GM19455 (cell line): ENCODE data around the gene NEURL4.
"Not testable (repeated sequence)": the region's sequence is repeated elsewhere in the genome, so short reads cannot be mapped to it uniquely, and the experiment has no call there.

Experiments
- ATAC-seq: cut with Tn5 transposase; IDR thresholded peaks from one replicate; pipeline ENCODE4 v1.9.1; 2021; ENCODE audit not compliant: unreplicated experiment

The NEURL4 gene

DNA sequence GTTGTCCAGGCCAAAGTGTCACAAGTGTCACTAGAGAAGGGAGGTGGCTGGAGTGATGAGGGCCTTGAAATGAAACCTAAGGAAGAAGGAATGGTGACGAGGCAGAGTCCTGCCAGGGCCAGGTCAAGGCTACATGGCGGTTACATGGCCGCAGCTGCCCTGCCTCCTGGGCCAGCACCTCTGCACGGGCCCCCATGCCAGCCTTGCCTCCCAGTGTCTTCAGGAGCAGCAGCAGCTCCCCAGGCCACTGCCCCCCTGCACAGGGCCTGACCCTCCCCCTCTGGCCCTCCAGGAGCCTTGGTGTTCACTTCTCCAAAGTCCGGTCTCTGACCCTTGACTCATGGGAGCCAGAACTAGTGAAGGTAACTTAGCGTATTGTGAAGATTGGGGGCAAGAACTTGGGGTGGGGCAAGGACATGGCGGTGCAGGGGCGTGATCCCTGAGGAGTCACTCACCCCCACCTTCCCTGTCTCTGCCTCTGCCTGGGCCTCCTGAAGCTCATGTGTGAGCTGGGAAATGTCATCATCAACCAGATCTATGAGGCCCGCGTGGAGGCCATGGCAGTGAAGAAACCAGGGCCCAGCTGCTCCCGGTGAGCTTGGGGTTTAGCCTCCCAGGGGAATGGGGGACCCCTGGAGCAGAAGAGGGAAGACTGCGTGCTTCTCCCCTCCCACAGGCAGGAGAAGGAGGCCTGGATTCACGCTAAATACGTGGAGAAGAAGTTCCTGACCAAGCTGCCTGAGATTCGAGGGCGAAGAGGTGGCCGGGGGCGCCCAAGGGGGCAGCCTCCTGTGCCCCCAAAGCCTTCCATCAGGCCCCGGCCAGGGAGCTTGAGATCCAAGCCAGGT, 18.7 kb upstream of the NEURL4 start:
- no peak for ATAC-seq

DNA sequence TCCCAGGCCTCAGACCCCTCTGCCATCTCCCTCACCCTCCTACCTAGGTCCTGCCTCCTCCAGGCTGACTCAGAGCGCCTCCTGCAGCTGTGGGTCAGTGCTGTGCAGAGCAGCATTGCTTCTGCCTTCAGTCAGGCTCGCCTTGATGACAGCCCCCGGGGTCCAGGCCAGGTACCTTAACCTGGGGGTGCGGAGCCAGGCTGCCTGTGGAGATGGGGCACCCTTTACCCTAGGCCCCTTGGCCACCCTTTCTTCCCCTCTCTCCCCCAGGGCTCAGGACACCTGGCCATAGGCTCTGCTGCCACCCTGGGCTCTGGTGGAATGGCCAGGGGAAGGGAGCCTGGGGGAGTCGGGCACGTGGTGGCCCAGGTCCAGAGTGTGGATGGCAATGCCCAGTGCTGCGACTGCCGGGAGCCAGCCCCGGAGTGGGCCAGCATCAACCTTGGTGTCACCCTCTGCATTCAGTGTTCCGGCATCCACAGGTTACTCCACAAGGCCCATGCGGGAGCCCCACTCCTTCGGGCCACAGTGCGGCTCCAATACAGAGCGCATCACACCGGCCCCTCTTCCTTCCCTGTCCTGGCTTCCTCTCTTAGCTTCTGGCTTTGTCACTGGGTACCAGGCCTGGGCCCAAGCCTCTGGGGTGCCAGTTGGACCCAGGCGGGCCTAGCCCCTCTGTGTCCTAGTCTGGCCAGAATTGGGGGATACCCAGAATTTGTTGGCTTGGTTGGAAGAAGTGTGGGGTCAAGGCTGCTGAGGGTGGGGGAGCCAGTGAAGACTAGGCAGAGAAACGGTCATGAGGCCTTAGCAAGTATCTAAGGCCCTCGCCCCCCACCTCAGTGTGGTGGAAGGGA, 17.9 kb upstream of the NEURL4 start:
- no peak for ATAC-seq

DNA sequence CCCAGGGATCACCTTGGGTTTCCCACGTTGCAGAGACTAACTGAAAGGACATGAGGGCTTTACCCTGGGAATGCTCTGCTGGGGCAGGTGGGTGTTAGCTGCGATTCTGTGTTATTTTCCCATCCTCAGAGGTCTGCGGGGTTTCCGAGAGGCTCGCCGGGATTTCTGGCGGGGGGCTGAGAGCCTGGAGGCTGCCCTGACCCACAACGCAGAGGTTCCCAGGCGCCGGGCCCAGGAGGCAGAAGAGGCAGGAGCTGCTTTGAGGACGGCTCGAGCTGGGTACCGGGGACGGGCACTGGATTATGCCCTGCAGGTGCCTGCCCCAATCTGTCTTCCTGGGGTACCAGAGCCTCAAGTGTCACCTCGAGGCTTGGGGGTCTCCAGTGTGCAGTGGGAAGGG, 14.1 kb upstream of the NEURL4 start:
- no peak for ATAC-seq

DNA sequence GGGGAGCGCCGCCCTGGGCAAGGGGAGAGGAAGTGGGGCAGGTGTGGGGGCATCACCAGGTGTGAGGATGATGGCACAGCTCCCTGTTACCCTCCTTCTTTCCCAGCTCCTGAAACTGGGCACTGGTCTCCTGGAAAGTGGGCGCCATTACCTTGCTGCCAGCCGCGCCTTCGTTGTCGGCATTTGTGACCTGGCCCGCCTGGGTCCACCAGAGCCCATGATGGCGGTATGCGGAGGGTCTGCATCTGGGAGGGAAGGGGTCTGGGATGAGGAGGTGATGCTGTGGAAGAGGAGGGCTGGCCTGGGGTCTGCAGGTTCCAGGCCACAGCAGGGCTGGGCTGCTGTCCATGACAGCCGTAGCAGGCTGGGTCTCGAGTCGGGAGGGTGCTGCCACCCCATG, 12.7 kb upstream of the NEURL4 start:
- no peak for ATAC-seq

DNA sequence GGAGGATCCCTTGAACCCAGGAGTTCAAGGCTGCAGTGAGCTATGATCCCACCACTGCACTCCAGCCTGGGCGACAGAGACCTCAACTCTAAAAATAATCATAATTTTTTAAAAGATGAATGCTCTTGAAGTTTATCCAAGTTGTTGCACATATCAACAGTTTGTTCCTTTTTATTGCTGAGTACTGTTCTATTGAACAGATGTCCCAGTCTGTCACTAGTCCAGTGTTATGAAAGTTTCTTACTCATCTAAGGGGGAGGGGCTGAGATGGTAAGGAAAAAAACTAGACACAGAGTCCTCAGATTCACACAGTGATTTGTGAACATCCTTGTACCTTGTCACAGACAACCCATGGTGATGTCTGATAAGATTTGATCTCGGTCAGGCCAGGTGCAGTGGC, 11.0 kb upstream of the NEURL4 start:
- ATAC-seq = no peak

DNA sequence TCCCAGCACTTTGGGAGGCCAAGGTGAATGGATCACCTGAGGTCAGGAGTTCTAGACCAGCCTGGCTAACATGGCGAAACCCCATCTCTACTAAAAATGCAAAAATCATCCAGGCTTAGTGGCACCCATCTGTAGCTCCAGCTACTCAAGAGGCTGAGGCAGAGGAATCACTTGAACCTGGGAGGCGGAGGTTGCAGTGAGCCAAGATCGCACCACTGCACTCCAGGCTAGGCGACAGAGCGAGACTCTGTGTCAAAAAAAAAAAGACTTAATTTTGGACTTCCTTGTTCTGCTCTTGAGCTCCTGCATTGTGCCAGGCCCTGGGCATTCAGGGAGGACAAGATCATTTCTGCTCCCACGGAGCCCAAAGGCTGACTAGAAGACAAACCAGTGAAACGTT, 8.5 kb upstream of the NEURL4 start:
- not testable (repeated sequence) for ATAC-seq

DNA sequence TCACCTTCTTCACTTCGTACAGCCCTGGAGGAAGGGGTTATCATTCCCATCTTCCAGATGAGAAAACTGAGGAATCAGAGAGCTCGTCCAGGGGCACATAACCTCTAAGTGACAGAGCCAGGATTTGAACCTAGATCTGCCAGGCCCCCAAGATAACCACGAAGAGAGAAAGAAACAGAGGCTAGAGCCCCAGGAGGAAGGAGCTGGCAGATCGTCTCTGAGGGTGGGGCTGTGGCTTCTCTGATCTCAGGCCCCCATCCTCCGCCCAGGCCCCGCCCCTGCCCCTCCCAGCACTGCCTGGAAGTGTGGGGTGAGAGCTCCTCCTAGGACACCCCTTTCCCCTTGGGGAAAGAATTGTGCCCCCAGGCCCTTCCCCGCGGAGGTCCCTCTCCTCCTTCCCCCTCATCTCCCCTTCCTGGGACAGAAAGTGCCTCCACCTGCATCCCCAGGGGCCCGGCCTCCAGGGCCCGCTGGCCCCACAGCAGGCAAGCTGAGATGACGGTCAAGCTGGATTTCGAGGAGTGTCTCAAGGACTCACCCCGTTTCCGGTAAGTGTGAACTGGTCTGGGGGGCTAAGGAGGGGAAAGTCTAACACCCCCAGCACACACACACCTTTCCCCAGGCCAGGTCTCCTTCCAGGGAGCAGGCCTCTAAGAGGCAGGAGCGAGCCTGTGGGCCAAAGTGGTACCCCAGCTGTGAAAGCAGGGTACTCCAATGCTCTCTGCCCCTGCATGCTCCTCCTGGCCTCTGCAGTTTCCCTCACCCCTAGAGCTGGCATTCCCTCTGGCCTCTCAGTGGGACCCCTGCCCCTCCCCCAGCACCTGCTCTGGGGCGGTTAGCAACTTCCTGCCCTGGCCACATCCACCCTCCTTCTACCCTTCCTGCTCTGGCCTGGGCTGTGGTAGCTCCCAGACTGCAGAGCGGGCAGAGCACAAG, 7.4 kb upstream of the NEURL4 start, which contains the start of gene ACAP1:
ACAP1 (plus strand) TSS at position 290 of the 936 bp plus-strand sequence; CDS start at position 496, 206 bp downstream.
- no peak for ATAC-seq

DNA sequence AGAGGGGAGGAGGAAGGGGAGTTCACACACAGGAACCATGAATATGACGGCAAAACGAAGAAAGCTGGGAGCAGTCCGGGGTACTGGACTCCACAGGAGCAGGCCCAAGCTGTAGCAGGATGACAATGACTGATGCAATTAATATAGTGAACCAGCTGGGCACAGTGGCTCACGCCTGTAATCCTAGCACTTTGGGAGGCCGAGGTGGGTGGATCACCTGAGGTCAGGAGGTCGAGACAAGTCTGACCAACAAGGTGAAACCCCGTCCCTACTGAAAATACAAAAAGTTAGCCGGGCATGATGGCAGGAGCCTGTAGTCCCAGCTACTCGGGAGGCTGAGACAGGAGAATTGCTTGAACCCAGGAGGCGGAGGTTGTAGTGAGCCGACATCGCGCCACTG, 6.6 kb upstream of the NEURL4 start:
- not testable (repeated sequence) for ATAC-seq

DNA sequence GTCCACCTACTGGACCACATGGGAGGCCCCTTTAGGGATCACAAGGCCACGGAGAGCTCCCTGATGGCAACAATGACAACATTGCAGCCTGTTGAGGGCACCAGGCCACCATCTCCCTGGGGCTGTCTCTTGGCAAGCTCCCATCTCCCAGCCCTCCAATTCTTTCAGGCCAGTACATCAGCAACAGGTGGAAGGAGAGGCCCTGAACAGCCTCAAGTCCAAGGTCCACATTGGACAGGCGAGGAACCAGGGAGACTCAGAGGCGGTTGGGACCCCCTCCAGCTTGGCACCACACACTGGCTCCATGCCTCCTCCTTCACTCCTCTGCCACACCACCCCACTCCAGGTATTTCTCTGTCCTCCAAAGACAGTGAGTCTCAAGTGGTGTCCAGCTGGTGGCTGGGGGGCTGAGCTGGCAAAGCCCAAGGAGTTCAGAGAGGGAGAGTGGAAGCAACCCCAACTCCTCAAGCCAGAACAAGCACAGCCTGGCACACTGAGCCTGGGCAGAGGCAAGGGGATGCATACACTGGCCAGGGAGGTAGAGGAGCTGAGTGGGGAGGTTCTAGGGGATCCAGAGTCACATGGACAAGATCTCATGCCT, 5.9 kb upstream of the NEURL4 start:
- ATAC-seq = no peak

DNA sequence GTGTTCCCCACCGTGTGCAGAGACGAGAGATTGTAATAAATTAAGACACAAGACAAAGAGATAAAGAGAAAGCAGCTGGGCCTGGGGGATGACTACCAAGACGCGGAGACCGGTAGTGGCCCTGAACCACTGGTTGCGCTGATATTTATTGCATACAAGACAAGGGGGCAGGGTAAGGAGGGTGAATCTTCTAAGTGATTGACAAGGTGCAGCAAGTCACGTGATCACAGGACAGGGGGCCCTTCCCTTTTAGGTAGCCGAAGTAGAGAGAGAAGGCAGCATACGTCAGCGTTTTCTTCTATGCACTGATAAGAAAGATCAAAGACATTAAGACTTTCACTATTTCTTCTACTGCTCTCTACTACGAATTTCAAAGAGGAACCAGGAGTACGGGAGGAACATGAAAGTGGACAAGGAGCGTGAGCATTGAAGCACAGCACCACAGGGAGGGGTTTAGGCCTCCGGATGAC, 3.5 kb upstream of the NEURL4 start:
- ATAC-seq = not testable (repeated sequence)

DNA sequence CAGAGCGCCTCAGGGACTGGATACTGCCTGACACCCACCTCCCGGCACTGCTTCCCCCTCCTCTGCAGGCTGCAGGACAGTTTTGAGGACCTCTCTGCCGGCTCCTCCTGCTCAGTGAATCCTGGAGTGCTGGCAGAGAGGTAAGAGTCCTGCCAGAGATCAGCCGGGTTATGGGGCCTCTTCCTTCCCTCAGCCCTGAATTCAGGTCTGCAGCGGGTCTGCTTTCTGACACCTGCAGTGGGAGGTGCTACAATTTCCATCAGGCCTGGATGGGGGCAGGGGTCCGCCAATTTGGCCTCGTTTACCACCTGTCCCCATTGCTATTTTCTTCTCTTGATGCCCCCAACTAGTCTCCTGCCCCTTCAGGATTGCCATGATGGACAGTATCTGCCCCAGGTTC, 3.0 kb upstream of the NEURL4 start:
- ATAC-seq = no peak

DNA sequence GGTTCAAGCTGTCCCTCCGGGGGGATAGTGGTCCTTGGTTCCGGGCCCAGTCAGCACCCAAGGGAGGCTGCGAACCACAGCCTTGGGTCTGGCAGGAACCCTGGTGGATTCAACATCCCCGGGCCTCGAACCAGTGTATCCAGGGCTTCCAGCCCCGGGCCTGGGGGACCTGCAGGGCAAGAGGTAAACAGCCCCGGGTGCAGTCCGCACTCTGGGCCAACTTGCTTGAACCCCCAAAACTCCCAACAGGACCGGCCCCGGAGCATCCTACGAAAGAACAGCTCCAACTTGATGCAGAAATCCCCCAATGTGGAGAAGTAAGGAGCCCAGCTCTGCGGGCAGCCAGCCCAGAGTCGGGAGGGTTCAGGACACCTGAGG, 1.5 kb upstream of the NEURL4 start:
- ATAC-seq = no peak

DNA sequence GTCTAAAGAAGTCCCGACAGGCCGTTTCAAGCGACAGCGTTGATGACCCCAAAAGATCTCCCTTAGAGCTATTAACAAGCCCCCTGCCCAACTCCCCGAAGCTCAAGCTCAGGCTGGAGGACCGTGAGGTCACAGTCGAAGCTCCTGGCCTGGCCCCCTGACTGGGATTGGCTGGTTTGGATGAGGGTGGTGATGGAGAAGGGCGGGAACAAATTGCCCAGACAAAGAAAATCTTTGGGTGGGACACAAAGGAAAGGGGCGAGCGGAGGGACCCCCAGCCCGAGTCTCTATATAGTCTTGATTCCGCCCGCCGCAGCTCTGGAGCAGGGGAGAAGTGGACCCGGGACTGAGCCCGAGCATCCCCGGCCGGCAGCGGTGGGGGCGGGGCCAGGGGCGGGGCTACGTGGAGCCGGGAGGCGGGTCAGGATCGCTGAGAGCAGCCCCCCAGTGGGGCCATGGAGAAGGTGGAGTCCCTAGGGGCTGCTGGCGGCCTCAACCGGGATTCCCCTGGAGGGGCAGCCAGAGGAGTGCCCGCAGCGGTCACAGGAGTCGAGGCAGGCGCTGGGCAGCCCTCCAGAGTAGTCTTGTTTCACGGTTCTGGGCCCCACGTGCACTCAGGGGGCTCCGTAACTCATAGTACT, 982 bp upstream of the NEURL4 start:
- ATAC-seq = peak; percentile 33

DNA sequence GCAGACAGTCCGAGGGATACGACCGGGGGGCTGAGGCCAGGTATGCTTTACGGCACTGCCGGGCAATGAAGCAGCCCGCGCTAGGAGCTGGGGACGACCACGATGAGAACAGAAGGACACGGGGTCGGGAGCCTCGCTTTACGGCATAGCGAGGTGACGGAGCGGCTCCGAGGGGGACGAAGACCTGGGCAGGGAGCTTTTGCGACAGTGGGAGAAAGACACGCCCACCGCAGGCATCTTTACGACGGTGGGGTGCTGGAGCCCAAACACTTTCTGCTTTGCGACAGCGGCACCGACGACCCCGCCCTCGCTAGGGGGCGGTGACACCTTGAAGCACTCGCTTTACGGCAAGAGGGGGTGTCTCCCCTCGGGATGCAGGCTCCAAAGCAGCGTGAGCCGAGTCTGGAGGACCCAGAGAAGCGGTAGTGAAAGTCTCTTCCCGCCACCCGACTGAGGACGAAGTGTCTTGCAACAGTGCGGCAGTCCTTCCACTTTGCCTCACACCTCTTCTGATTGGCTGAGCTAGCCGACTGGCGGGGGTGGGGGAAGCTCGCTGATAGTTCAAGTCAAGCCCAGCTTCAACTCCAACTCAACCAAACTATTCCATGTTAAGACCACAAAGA, 350 bp upstream of the NEURL4 start:
- peak; percentile 56 for ATAC-seq

DNA sequence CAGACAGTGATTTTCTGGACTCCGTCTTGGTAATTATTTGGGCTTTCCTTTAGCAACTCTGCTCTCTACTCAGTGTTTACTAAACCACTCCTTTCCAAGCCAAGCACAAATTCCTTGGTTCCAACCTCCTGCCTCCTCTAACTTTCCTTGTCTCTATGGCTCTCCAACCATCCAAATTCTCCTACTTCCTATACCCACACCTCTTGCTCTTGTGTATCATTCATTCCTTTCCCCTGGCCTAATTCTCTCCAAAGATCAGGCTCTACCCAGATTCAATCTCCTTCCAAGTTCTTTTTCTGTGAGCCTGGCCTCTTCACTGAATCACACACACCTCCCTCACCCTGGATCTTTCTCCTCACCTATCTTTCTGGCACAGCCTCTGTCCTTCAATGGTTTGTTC, 1.1 kb downstream of the NEURL4 start:
- no peak for ATAC-seq

DNA sequence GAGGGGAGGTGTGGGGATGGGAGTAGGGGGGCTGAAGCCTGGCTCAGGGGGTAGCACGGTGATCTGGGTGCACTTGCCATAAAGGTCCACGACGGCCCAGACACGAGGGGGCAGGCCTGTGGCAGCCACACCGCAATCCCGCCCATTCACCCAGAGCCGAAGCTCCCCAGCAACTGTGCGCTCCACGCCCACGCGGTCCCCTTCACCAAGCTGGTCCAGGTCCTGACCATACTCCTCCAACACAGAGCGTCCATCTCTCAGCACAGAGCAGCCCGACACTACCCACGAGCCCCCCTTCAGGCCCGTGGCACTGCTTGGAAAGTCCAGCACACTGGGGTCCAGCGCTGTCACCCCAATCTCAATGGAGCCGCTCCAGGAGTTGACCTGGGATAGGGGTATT, 1.6 kb downstream of the NEURL4 start:
- ATAC-seq = no peak

DNA sequence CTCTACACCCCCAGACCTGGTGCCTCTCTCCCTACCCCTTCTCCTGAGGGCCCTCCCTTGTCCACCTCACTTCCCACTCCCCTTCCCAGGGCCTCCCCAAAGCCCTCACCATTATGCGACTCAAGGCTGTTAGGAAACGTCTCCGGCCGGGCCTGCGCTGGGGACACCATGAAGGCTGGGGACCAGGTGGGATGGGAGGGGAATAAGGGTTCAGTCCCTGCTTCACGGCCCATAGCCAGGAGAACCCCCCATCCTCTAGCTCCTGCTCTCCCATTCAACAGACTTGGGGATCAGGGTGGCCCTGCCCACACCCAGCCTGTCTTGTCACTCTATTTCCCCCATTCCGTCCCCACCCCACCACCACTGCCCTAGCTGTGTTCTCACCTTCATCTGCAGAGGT, 2.1 kb downstream of the NEURL4 start:
- ATAC-seq = no peak

DNA sequence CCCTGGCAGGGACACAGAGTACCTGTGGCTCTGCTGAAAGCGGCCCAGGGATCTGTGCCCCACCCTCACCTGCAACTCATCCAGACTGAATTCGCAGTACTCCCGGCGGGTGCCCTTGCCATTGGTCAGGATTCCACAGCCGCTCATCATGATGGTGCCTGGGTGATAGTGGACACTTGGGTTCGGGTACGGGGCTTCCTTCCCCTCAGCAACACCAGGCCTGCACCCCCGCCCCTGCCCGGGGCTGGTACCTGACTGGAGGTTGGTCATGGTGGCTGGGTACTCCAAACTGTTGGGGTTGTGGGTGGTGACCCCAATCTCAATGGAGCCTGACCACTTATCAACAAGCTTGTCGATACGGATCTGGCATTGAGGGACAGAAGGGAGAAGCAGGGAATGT, 2.9 kb downstream of the NEURL4 start:
- ATAC-seq = no peak

DNA sequence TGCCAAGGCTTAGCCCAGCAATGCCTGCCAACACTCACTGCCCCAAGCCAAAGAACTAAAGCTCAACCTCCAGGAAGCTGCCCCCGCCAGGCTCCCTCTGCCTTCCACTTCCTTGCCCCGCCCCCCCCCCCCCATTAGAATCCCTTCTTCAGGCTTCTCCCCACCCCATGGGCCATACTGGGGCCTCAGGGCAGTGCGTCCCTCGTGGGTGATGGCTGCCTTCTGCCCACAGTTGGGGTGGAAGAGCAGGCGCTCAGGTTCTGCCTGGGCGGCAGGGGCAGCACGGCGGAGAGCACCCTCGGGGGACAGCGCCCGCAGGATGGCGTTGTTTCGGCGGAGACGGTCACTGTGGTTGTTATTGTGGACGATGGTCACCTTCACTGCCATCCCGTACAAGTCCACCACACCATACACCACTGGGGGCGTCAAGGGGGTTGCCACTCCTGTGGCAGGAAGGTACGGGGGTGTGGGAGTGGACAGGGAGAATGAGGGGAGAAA, 4.1 kb downstream of the NEURL4 start:
- ATAC-seq = no peak
